NCI-H1417 (cell line): ENCODE results near the gene SPDYE18.
"Not testable (repeated sequence)": the region's sequence is repeated elsewhere in the genome, so short reads cannot be mapped to it uniquely, and the experiment has no call there.

Source experiments
- DNase-seq, 3 experiments: peaks; one replicate each; lab custom pipeline; 2025; lab: John Stamatoyannopoulos, UW

Gene SPDYE18

GRCh38 chr7:77006127-77007110 lies 55.9 kb downstream of the SPDYE18 start:
- not testable (repeated sequence) for DNase-seq

- DNase-seq, result not testable (repeated sequence)
These were observed 56.8 kb downstream of the SPDYE18 start for GRCh38 chr7:77005461-77006057.

- DNase-seq, result not testable (repeated sequence)
These were observed 58.2 kb downstream of the SPDYE18 start for GRCh38 chr7:77004151-77004550.

GRCh38 chr7:77003241-77003640 lies 59.1 kb downstream of the SPDYE18 start:
- DNase-seq, result not testable (repeated sequence)

- DNase-seq, result not testable (repeated sequence)
These were observed 59.6 kb downstream of the SPDYE18 start for GRCh38 chr7:77002678-77003233.

- not testable (repeated sequence) for DNase-seq
These were observed 60.3 kb downstream of the SPDYE18 start for GRCh38 chr7:77002104-77002503.
